Stimulated activated CD4-positive, alpha-beta T cell treated with anti-CD3 and anti-CD28 coated beads, Interleukin-15, amount 100 ng/mL, for 24 hours (primary cell): ENCODE data around the gene KCNH4.
"Not testable (repeated sequence)": the region's sequence is repeated elsewhere in the genome, so short reads cannot be mapped to it uniquely, and the experiment has no call there.

Source experiments
- DNase-seq: peaks from one replicate; pipeline ENCODE4 v3.0.0-alpha.2; 2020

KCNH4 gene

DNA sequence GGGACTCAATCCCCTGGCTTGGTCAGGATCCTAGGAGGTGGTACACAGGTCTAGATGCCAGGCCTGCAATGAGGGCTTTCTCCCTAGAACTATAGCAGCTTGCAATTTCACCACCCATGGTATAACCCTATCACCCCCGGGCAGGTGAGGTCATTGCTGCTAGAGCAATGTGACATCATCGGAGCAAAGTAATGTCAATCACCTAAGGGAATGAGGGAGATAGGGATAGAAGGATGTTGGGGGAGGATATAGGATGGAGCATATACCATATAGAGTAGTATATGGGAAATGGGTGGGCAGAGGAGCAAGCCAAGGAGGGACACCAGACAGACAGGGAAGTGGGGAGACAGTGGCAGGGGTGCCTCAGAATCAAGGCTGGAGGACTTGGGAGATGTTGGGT, 3.3 kb downstream of the KCNH4 start:
- no peak for DNase-seq

DNA sequence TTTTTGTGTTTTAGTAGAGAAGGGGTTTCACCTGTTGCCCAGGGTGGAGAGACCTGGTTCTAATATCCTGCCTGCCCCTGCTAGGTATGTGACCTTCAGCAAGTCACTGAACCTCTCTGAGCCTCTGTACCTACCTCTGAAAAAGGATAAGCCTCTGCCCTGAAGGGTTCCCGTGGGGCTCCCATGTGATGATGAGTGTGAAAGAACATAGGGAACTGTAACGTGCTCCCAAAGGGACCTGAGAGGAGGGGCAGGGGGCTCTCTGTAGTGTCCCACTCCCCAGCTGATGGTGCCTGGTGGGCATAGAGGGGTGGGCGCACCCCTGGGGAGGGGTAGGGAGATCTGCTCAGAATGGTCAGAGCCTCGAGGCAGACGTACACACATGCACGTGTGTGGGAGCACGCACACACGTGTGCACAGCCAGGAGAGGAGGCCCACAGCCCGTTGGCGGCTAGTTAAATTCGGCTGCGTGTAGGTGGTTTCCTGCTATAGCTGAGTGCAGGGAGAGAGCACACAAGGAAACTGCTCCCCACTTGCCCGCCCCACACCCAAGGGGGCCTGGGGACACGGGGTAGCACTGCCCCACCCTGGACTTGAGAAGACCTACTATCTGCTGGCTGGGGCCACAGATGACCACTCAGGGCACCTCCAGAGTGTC, 6.7 kb downstream of the KCNH4 start:
- DNase-seq = no peak

DNA sequence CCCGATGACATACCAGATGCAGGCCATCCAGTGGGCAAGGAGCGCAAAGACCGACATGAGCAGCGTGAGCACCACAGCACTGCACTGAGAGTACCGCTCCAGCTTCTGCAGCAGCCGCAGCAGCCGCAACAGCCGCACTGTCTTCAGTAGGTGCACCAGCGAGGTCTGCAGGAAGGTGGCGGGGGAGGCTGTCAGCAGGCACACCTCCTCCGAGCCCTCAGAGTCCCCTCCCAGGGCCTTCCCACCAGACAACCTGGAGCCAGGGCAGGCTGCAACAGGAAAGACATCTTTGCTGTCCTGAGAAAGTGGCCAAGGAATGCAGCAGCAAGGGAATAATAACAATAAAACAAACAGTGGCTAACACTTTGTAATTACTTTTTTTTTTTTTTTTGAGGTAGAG, 9.1 kb downstream of the KCNH4 start:
- DNase-seq = no peak

DNA sequence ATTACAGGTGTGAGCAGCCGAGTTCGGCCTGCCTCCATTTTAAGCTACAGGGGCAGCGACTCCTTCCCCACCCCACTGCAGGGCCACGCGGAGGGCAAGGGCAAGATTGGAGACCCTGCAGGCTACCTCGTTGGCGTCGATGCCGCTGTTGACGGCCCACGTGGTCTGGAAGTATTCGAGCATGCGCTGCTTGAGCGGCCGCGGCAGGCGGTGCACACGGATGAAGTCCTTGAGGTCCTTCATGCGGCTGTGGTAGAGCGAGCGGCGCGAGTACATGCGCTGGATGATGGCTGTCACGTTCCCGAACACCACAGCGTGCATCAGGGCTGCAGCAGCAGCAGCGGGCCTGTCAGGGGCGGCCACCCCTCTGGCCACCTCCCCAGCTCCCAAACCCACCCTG, 11.6 kb downstream of the KCNH4 start:
- no peak for DNase-seq

DNA sequence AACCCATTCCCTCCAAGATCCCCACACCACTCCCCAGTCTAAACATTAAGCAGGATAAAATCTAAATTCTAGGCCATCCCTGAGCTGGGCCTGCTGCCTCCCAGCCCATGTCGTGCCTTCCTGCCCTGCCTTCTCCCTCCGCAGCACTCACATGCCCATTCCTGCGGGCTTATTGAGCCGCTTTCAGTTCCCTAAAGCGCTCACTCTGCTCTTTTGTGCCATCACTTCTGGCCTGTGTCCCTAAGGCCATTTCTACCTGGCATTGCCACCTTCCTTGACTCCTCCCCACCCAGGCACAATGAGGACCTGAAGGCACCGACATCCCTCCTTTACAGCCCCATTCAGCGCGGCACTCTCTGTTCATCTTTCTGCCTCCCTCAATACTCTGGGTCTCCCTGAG, 13.1 kb downstream of the KCNH4 start:
- no peak for DNase-seq

DNA sequence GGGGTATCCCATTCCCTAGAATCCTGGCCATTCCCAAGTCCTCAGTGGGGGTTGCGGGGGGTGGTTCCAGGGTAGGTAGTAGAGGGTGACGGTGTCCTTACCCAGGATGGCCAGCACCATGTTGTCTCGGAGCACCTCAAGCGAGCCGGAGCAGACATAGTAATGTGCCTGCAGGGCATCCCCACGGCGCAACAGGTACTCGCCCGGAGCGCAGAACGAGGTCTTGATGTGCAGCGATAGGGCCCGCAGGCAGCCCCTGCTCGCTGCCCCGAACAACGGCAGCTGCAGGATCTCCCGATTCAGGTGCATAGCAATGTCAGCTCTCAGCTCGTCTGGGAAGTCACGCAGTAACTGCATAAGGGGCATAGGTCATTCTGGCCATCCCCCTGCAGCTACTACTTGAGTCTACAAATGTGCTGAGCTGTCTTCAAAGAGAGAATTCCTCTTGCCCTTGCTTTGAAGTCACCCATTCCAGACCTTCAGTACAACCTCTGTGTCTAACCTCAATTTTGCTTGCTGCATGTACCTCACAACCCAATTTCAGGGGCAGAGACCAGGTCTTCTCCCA, 14.7 kb downstream of the KCNH4 start:
- DNase-seq = no peak

DNA sequence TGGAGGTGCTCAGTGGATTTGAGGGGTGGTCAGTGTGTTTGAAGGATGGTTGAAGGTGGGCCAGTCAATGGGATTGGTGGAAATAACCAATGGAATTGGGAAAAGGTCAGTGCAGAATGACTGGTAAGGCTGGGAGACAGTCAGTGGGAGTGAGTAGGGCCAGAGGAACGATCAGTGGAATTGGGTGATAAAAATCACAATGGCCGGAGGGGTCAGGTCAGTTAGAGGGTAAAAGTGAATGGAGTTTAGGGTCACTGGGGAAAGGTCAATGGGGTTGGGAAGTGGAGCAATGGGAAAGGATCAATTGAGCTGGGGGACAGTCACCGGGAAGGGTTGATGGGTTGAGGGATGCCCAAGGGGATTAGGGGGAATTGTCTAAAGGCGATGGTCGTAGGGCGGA, 15.2 kb downstream of the KCNH4 start:
- DNase-seq = no peak

DNA sequence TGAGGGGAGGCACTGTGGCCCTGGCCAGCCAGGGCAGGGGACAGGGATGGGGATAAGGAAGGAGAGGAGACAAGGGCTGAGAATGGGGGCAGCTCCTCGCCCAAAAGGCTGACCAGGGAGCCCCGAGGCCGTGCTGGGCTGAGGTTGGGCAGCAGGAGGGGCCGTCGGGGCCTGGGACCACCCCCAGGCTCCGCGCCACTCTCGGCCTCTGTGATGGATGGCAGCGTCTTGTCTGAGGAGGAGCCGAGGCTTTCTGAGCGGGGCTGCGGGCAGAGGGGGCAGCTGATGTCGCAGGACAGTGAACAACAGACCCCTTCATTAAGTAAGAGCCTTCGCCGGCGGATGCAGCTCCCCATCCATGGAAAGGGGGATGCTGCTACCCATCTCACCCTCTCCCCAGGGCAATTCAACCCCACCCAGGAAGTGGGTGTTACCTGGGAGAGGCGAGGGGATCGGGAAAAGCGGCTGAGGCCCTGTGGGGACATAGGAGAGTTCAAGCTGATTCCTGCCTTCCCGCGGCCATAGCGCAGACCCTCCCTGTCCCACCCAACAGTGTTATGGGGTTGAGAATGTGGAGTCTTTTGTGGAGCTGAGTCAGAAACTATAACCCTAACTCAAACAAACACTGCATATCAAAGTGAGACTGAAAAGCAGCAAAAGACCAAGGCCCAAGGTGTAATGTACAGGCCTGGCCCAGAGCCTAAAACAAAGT, 17.1 kb downstream of the KCNH4 start:
- DNase-seq = no peak

DNA sequence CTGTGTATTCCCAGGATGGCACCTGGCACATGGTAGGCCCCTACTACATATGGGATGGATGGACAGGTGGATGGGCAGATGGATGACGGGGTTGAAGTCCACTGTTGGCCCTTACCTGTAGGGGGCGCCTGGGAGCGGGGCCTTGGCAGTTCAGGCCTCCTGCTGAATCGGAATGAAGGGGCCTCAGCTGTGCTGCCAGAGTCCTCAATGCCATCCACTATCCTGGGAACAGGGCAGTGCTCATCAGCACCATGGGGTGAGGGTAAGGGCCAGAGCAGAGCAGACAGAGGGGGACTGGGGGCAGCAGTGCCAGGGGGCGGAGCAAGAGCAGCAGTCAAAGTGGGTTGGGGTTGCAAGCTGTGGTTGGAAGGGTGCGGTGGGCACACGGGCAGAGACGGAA, 17.8 kb downstream of the KCNH4 start:
- DNase-seq = peak; percentile 72

DNA sequence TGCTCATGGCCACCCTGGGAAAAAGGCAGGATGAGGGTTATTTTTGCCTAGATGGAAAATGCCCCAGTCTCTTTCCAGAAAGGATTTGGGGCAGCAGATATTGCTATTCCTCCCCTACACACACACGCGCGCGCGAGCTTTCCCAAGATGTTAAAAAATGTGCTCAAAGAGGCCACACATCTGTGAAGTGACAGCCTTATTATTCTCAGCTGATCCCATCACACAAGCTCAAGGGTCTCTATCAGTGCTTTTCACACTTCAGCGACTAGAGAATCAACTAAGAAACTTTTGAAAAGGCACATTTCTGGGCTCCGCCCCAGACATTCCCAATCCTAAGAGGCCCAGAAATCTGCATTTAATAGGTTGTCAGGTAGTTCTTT, 20.4 kb downstream of the KCNH4 start:
- no peak for DNase-seq

DNA sequence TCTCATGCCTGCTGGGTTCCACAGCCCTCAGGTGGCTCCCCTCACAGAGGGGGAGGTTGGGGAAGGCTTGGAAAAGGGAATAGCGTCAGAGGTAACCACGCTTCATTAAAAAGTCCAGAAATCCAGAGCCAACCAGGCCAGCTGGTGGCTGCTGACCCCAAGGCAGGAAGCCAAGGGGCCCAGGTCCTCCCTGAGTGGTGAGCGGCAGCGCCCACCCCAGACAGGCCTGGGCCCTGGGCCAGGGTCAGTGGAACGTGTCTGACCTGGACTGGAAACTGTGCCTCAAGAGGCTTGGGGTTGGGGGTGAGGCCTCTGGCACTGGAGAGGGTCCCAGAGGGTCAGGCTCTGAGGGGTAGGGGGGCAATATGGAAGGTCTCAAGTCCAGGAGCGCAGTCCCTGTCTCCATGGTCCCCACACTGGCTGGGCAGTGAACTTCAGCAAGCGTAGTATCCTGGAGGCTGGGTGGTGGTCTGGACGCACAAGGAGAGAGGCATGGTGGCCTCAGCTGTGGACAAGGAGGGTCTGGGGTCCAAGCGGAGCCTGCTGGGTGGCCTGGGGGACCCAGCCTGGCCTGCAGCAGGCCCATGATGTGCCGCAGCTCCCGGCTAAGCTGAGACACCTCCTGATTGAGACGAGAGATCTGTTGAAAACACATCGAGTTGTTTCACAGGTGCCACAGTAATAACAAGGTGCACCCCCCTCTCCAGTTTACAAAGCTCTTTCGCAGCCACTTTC, 21.0 kb downstream of the KCNH4 start:
- DNase-seq = no peak

DNA sequence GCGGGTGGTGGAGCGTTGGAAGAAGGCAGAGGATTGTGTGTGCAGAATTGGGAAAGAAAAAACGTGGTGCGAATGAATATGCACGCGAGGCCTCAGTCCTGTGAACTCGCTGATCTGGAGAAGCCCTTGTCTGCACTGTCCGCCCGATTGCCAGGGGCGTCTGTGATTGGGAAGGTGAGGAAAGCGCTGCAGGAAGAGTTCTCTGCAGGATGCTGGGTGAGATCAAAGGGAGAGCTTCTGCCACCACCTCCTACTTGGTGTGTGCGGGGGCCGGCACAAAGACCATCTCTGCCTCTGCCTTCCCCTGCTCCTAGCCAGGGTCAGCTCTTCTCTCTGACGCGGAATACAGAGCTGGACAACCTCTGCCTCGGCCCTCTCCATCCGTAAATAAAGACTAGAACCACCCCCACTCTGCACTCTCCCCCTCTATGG, 25.3 kb downstream of the KCNH4 start:
- DNase-seq = no peak

DNA sequence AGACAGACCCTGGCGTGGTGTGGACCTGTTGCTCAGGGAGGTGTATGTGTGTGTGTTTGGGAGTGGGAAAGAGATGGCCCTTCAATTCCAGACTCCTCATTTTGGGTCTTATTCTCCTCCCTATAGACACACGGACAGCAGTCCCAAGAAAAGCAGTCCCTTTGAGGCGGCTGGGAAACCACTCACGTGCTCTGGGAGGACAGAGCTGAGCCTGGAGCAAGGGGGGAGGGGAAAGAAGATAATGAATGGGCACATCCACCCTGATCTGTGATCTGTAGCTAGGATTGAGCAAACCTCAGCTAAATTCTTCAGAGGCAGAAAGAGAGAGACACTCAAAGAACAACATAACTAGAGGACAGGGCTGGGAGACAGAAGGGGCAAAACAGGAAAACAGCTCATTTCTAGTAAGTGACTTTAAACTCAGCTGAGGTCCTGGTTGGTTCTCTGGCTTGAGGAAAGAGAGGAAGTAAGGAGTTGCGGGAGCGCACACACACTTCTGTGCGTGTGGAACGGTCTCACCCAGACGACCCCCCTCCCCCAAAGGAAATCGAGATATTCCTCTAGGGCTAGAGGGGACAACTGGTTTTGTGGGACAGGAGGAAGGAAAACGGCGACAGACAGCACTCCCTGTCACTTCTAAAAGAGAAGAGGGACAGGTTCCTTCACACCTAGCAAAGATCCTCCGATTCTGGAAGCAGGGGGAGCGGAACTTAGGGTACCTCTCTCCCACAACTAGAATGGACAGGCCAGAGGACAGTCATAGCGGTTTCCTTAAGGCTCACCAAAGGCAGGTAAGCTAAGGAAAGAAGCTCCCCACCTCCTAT, 26.8 kb downstream of the KCNH4 start:
- no peak for DNase-seq

DNA sequence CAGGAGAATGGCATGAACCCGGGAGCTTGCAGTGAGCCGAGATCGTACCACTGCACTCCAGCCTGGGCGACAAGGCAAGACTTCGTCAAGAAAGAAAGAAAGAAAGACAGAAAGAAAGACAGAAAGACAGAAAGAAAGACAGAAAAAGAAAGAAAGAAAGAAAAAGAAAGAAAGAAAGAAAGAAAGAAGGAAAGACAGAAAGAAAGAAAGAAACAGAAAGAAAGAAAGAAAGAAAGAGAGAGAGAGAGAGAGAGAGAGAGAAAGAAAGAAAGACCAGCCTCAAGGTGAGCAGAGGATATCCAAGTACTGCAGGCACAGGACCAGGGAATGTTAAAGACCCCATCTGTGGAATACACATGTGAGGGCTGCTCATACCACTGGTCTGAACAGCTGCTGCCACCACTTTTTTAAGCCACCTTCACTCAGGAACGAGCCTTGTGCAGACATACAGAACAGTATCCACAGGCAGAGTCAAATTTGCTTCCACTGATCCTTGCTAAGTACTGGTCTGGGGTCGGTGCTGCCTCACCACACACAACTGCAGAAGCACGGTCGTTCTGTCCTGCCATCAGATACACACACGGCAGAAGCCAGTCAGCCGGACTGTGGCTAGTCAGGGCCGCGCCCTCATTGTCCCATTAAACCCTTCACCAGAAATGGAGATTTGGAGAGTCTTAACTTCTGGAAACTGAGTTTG, 33.9 kb downstream of the KCNH4 start:
- DNase-seq = no peak

DNA sequence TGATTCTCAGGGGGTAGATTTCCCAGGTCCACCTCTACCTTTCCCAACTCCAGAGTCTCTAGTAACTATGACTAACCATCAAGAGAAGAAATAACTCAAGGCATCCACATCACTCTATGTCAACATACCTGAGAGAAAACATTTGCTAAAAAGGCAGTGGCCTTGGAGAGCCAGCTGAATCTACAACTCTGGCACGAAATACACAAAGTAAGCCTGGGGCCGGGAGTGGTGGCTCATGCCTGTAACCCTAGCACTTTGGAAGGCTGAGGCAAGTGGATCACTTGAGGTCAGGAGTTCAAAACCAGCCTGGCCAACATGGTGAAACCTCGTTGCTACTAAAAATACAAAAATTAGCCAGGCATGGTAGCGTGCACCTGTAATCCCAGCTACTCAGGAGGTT, 37.8 kb downstream of the KCNH4 start:
- DNase-seq = not testable (repeated sequence)

DNA sequence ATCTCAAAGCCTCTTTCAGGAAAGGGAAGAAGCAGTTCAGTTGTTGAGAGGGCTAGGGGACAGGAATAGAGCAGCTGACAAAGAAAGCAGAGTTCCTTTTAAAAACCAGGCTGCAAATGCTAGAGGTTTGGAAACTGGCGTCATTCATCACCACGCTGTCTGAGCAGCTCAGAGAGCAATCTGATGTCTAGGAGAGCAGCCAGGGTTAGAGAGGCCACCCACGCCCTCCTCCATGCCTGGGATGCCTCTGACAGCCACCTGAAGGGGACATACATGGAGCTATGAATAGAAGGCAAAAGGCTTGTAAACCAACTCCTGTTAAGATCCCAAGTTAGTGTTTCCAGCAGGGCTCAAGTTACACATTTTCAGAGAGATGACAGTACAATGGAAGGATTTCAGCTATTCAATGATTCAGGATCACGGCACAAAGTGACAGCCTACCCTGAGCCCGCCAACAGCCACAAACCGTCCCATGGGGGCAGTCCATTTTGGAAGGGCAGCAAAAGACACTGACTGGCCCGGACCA, 38.5 kb downstream of the KCNH4 start:
- DNase-seq = no peak

DNA sequence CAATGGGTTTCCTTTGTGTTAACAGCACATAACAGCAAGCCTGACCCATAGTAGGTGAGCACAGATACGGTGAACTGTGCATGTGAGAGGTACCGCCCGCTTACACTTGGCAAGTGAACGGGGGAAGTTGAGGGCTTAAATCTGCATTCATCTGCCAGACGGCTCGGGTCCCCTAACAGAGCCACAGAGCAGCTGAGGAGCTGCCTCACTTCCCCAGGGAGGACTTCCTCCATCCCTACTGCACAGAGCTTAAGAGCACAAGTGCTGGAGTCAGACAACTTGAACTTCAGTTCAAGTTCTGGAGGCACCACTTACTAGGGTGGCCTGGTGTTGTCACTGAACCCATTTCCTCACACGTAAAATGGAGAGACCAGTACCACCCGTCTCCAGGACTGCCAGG, 39.6 kb downstream of the KCNH4 start:
- no peak for DNase-seq

DNA sequence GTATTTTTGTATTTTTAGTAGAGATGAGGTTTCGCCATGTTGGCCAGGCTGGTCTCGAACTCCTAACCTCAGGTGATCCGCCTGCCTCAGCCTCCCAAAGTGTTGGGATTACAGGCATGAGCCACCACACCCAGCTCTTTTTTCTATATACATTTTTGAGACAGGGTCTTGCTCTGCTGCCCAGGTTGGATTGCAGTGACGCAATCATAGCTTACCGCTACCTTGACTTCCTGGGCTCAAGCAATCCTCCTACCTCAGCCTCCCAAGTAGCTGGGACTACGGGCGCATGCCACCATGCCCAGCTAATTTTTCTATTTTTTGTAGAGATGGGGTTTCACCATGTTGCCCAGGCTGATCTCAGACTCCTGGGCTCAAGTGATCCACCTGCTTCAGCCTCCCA, 40.3 kb downstream of the KCNH4 start:
- not testable (repeated sequence) for DNase-seq

DNA sequence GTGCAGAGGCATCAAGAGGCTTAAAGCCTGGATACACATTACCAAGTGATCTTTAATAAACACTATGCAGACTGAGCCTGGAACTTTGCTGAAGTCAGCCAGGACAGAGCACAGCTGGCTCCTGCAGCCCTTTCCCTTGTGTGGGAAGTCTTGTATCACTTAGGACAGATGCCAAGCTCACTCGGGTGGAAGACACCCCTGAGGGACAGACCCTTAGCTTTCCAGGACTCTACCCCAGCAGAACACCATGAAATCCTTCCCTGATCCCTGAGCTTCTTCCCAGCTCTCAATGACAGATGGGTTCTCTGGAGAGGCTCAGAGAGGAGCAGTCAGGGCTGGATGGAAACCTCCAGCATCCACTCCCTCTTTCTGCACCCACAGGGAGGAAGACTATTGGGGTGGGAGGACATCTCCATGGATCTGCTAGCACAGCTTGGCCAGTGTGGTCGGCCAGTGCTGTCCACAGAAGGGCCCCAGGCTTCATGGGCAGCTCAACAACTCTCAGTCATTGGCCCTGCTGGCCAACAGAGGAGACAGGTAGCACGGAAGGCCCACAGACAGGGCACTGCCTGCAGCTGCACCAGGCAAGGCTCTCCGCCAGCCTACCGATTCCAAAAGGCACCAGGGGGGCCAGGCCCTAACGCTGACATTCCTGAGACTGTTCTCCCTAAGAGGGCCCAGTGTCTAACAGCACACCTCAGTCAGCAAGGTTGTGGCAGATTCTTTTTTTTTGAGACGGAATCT, 42.0 kb downstream of the KCNH4 start:
- DNase-seq = no peak

DNA sequence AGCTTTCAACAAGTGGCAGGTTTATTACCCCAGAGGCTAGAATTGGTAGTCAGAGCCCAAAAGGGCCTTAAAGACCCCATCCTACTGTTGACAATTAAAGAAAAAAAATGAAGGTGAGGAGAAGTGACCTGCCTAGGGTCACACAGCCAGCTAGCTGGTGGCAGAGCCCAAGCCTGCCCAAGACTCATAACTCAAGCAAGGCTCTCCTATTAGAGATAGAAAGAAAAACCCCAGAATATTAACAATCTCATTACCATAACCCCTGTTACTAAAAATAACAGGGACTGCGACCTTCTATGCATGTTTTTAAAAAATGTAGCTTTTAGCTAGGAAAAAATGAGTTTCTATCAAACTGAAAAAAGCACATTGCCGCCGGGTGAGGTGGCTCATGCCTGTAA, 44.3 kb downstream of the KCNH4 start:
- DNase-seq = no peak
